Stimulated activated CD8-positive, alpha-beta memory T cell treated with anti-CD3 and anti-CD28 coated beads, Interleukin-15, amount 100 ng/mL, for 1 hour (primary cell): ENCODE data around the gene C3orf33.

Experiments used
- DNase-seq: peaks from one replicate; pipeline ENCODE4 v3.0.0-alpha.2; 2020; ENCODE audit warnings: low read depth

Gene C3orf33

GRCh38 chr3:155785662-155786295, 20.3 kb downstream of the C3orf33 start:
- no peak for DNase-seq

DNA sequence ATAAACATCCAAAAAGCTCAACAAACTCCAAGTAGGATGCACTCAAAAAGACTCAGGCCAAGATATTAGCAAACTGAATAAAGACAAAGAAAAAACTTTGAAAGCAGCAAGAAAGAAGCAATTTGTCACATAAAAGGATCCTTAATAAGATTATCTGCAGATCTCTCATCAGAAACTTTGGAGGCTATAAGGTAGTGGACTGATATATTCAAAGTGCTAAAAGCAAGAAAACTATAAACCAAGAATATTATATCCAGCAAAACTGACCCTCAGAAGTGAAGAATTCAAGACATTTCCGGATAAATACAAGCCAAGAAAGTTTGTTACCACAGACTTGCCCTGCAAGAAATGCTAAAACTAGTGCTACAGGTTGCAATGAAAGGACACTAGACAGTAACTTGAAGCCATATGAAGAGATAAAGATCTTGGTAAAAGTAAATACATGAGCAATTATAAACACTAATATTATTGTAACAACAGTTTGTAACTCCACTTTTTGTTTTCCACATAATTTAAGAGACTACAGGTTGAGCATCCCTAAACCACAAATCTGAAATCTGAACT, 23.6 kb downstream of the C3orf33 start:
- DNase-seq, result no peak

DNA sequence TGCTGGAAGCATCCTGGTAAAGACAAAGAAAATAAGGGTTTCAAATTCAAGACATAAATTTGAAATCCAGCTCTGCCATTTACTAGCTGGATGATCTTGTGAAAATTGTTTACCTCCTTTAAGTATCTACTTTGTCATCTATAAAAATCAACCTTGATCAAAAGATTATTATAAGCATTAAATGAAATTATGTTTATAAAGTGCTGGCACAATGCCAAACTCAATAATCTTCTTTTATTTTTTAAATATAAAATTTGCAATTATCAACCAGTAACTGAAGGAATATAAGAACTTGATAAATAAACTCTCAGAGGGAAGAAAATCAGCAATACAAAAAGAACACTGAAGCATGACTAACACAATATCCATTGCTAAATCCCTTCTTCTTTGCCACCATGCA, 25.8 kb downstream of the C3orf33 start:
- DNase-seq, result no peak

DNA sequence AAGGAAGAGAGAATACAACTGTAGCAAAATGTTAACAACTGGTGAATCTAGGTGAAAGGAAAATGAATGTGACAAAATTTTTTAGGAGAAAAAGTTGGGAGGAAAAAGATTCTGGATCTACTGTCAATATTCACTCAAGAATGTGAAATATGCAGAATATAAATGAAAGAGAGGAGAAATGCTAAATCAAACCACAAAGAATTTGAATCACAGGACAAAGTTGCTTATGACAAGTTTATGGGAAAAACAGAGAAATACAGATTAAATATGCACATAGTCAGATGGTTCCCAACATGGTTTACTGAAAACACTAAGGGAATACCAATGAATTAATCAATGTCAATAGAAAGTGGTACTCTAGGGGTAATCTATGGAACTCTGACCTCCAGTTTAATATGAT, 27.6 kb downstream of the C3orf33 start:
- no peak for DNase-seq

- DNase-seq, result no peak
These were observed 33.3 kb downstream of the C3orf33 start for GRCh38 chr3:155772801-155773200.

- no peak for DNase-seq
These were observed 35.0 kb downstream of the C3orf33 start for GRCh38 chr3:155771126-155771525.

DNA sequence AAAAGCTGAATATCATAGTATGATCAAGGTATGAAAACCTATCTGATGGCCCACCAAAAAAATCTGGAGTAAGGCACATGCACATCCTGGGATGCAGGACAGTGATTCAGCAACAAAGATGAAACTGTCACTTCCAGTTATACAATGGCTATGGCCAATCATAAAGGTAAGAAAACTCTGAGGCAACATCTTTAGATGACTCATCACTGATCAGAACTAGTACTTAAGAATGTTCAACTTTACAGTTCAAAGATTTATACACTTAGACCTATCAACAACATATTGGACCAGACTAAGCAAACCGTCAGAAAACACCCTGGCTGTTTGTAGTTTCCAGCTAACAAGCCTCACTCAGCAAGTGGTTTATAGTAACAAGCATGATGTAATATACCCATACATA, 39.9 kb downstream of the C3orf33 start:
- no peak for DNase-seq

- no peak for DNase-seq
These were observed 42.1 kb downstream of the C3orf33 start for GRCh38 chr3:155763870-155764463.

DNA sequence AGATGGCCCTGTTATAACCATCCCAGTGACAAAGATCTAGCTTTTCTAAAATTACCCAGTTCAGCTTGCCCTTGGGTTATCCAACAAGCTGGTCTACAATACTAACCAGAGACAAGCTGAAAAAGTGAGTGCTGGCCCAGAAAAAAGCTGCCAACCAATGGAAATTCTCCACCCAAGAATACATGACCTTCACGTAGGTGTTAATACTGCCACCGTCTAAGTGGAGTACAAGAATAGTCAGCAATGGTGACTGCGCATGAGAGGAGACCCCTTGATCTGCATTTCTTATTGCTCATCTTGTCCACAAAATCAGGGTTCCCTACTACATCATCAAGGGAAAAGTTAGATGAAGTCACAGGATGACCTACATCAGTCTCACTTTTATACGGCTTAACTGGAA, 45.4 kb downstream of the C3orf33 start:
- no peak for DNase-seq

- DNase-seq, result no peak
These were observed 48.5 kb downstream of the C3orf33 start for GRCh38 chr3:155757577-155757976.

DNA sequence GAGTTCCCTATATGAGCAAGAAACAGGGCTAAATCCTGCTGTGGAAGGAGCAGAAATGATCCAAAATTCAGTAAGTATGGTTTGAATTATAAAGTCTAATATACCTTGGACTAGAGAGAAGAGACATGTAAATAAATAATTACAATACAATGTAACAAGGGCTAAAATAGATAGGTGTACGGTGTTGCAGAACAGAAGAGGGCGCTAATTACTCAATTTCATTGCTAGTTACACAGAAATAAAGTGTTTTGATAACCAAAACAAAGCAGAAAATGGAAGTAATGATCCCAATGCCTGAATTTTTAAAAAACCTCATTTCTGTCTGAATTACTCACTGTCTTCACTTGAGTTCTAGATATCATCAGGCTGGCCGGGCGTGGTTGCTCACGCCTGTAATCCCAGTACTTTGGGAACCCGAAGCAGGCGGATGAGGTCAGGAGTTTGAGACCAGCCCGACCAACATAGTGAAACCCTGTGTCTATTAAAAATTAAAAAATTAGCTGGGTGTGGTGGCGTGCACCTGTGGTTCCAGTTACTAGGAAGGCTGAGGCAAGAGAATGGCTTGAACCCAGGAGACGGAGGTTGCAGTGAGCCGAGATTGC, 52.9 kb downstream of the C3orf33 start:
- DNase-seq, result no peak

GRCh38 chr3:155748611-155749365, 57.3 kb downstream of the C3orf33 start:
- no peak for DNase-seq

- no peak for DNase-seq
These were observed 58.2 kb downstream of the C3orf33 start for GRCh38 chr3:155747946-155748290.

- no peak for DNase-seq
These were observed 58.7 kb downstream of the C3orf33 start for GRCh38 chr3:155747286-155747945.

DNA sequence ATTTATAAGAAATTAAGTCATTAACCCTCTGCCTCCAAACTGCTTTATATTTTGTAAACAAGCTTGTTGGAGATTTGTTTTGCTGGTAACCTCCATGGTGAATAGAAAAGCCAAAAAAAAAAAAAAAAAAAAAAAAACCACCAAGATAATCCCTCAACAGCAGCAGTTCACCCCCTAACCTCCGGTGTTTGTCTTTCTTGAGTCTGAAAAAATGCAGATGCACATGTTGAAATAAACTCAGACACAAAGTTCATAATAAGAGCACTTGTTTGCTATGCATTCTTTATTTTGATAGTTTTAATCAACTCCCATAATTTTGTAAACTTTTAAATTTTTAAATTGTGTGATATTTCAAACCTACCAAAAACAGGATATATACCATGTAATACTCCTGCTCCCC, 59.4 kb downstream of the C3orf33 start:
- DNase-seq, result no peak

GRCh38 chr3:155745795-155746550, 60.1 kb downstream of the C3orf33 start:
- DNase-seq, result no peak

DNA sequence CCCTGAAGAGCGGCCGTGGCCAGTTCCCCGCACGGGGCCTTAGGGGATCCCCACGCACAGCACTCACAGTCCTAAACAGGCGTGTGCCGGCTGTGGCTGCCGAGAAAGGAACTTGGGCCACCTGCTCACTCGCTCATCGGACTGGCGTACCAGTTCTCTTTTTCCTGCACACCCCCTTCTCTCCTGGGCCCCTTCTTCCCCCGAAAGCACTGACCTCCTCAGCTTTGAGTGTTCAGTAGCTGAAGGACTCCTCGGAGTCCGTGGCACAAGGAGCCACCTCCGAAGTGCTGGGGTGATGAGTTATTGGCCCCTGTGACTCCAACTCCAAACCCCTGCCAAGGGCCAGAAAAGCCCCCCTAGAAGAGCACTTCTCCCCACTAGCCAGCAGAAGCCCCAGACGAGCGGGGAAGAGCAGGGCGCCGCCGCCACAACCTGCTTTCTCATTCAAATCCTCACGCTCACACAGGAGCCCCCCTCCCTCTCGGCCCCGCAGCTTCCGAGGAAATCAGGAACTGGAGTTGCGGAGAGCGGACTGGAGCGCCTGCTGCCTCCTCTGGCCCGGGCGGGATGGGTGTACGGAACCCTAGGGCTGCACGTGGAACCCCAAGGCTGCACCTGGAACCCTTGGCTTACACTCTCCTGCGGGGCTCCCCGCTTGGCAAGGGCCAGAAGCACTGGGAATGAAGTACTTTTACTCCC, 61.3 kb downstream of the C3orf33 start, which contains the start of gene PLCH1:
TSS of gene PLCH1 (minus strand) at position 446 of the 699 bp plus-strand sequence. CDS start 40,847 bp downstream, outside the sequence.
- no peak for DNase-seq

GRCh38 chr3:155744010-155744625, 62.0 kb downstream of the C3orf33 start:
- DNase-seq, result no peak

- DNase-seq, result no peak
These were observed 62.5 kb downstream of the C3orf33 start for GRCh38 chr3:155743606-155744005.

GRCh38 chr3:155742349-155742965, 63.6 kb downstream of the C3orf33 start:
- DNase-seq, result no peak
